WTC11 (cell line): ENCODE data around the gene STYXL2.

Source experiments
- ATF6 ChIP-seq: sonication (generic); formaldehyde crosslinking; IDR thresholded peaks from 2 replicates; pipeline ENCODE4 v1.8.1; 2023; ENCODE audit warnings: mild to moderate bottlenecking, missing genetic modification reagents
- CTCF ChIP-seq: fragments of 200-600 bp; IDR thresholded peaks from 2 replicates; pipeline ENCODE4 v1.8.0; 2022; ENCODE audit warnings: antibody characterized with exemption
- GRHL2 ChIP-seq: fragments of 250-450 bp; sonication (Bioruptor Pico); IDR thresholded peaks from 2 replicates; pipeline ENCODE4 v1.8.0; 2022; ENCODE audit warnings: mild to moderate bottlenecking, moderate library complexity; ENCODE audit not compliant: insufficient replicate concordance, severe bottlenecking
- GTF2I ChIP-seq: fragments of 250-450 bp; sonication (Bioruptor Pico); conservative IDR thresholded peaks from 2 replicates; pipeline ENCODE4 v1.4.0; 2021; ENCODE audit warnings: mild to moderate bottlenecking
- MAX ChIP-seq: sonication (generic); formaldehyde crosslinking; IDR thresholded peaks from 2 replicates; pipeline ENCODE4 v1.8.0; 2022; ENCODE audit warnings: mild to moderate bottlenecking, missing genetic modification reagents
- MXD4 ChIP-seq: fragments of 250-450 bp; sonication (Bioruptor Pico); IDR thresholded peaks from 2 replicates; pipeline ENCODE4 v1.8.0; 2021; ENCODE audit warnings: mild to moderate bottlenecking, moderate library complexity, borderline replicate concordance
- TCF7 ChIP-seq: sonication (generic); formaldehyde crosslinking; IDR thresholded peaks from 2 replicates; pipeline ENCODE4 v1.8.0; 2022; ENCODE audit warnings: mild to moderate bottlenecking, low read depth, missing genetic modification reagents, moderate library complexity
- ZNF219 ChIP-seq: sonication (generic); formaldehyde crosslinking; IDR thresholded peaks from 2 replicates; pipeline ENCODE4 v1.8.0; 2023; ENCODE audit warnings: missing genetic modification reagents, mild to moderate bottlenecking, borderline replicate concordance
- ZNF423 ChIP-seq: fragments of 250-450 bp; sonication (Bioruptor Pico); IDR thresholded peaks from 2 replicates; pipeline ENCODE4 v2.1.2; 2022; ENCODE audit warnings: mild to moderate bottlenecking, moderate library complexity
- TF ChIP-seq, protein P1 (sequence below): sonication (generic); formaldehyde crosslinking; conservative IDR thresholded peaks from 2 replicates; pipeline ENCODE4 v1.8.1; 2022; ENCODE audit warnings: mild to moderate bottlenecking, missing genetic modification reagents

- TF ChIP-seq ZNF219 (CRISPR knock-in tag) (no peak), CTCF (no peak), MAX (no peak), TCF7 (CRISPR knock-in tag) (no peak), MXD4 (CRISPR knock-in tag) (no peak), GRHL2 (CRISPR knock-in tag) (no peak), ATF6 (CRISPR knock-in tag) (no peak), GTF2I (CRISPR knock-in tag) (no peak), ZNF423 (no peak)
- TF ChIP-seq, protein P1, sequence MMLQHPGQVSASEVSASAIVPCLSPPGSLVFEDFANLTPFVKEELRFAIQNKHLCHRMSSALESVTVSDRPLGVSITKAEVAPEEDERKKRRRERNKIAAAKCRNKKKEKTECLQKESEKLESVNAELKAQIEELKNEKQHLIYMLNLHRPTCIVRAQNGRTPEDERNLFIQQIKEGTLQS (CRISPR knock-in tag) = no peak
Observed at GRCh38 chr1:167127661-167128060, 33.8 kb downstream of the STYXL2 start.
